ENCODE data around the gene MUSTN1.

DNA sequence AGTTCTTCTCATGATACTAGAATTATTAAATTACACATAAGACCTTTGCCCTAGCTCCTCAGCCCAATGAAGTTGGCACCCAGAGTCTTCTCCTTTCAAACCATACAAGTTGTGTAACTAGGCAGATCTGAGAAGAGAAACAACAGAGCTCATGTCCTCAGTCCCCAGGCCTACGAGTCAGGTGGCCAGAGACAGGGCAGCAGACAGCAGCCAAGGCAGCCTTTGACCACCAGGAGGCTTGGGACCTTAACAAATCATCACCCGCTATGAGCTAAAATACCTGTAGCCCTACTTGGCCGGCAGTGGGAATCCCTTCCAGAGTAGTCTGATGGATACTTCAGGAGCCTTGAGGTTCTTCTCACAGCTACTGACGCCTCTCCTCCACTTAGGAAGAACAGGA is 44.3 kb upstream of the MUSTN1 start:
- TF ChIP-seq CTCF (conservative IDR thresholded peaks at IDR 0.05; ENCODE audit: low read length) (peak; percentile 18; the same call in 1 of the 2 replicates), EZH2phosphoT487 (IDR thresholded peaks at IDR 0.05; ENCODE audit: borderline replicate concordance) (no peak)
